Measurements from ENCODE around the gene AKR1E2.

AKR1E2 gene

DNA sequence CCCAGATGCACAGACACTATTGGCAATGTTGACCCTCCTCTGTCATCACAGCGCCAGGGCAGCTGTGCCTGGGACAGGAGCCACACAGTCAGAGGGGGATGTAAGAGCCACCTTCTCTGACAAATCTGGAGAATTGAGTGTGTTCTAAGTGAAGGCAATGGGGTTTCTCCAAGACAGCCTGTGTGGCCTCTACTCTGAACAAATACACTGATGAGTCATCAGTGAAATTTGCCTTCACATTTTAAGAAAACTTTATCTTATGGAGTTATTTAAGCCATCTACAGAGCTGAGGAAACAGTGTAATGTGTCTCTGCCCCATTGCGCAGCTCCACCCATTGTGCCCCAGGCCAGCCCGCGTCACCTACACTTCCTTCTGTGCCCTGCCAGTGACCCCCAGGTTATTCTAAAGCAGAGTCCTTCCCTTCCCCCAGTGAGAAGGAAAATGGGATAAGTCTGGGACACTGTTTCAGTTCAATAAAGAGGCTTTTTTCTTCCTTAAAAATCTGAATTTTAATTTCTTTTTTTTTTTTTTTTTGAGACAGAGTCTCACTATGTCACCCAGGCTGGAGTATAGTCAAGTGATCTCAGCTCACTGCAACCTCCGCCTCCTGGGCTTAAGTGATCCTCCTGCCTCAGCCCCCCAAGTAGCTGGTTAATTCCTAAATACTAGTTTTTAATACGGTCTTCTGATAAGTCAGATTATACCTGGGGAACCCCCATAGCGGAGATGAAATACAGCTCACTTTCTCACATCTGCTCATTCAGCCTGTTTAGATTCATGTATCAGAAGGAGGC, 21.8 kb downstream of the AKR1E2 start:
- no peak for DNase-seq

DNA sequence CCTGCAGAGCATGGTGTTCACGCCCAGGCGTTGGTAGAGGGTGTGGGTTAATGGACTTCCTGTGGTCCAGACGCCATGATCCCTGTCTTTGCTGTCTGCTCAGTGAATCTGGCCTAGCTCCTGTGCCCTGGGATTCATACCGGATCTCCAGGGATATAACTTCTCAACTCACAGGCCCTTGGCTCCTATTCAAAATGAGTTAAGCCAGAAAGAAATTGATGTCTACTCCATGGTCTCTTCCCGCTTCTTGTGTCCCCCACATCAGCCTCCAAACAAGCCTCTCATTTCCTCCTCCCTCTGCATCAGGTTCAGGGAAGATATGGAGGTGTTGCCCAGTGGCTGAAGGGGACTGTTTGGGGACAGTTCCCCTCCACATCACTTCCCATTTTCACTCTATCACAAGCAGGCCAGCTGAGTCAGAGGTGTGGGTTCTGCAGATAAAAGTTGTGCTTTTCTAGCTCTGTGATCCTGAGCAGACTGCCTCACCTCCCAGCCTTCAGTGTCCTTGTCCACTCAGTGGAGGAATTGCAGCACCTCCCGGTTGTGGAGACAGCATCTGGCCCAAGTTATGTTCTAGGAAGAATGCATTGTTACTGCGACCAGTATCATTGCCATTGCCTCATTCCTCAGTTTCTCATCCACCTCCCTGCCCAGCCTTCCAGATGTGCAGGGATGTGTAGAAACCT, 22.5 kb downstream of the AKR1E2 start:
- no peak for DNase-seq

DNA sequence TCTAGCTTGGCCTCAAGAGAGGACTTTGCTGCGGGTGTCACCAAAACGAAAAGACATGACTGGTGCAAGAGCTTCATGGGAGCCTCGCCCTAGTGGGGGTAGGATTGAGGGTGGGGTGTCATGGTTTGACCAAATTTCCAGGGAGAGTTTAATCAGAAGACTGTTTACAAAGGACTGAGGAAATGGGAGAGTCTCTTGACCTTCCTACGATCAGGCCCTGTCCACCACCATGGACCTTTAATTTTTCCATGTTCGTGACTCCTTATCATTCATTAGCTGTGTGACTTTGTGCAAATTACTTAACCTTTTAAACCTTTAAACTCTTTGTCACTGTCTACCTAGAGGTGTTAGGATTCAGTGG, 23.0 kb downstream of the AKR1E2 start:
- DNase-seq: no peak

DNA sequence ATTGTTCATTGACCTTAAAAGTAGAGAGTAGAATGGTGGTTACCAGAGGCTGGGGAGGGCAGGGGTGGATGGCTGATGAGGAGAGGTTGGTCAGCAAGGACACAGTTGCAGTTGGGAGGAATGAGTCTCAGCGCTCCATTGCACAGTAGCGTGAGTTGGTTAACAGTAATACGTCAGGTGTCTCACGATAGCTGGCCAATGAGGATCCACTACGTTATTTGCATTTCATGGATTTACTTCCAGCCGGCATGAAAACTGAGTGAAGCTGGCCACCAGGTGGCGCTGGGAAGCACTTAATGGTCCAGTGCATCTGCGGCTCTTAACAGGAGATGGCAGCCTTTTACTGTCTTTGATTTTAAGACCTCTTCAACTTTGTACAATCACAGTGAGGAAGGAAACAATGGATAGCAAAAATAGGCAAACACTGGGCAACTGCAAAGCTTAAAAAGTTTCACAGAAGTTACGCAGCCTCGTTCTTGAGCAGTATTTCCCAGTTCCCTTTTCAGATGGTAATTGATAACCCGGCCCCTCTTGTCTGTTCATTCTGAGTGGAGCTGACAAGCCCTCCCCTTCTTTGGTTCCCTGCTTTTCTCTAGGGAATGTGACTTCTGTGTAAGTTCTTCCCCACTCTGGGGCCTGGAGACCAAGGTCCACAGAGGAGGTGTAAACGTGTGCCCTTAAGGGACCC, 23.7 kb downstream of the AKR1E2 start:
- peak; percentile 65 to 86 (median 83) for DNase-seq

DNA sequence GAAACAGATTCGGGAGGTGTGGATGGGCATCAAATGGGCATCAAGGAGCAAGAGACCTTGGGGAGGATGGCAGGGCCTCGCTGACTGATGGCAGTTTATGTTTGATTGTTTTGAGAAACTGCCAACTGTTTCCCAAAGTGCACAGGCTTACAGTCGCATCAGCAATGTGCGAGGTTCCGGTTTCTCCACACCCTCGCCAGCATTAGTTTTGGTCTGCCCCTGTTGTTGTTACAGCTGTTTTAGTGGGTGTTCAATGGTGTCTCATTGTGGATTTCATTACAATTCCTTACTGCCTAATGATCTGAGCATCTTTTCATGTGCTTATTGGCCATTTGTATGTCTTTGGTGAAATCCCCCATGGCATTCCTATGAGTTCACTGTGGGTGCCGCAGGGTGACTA, 24.4 kb downstream of the AKR1E2 start:
- no peak for DNase-seq

DNA sequence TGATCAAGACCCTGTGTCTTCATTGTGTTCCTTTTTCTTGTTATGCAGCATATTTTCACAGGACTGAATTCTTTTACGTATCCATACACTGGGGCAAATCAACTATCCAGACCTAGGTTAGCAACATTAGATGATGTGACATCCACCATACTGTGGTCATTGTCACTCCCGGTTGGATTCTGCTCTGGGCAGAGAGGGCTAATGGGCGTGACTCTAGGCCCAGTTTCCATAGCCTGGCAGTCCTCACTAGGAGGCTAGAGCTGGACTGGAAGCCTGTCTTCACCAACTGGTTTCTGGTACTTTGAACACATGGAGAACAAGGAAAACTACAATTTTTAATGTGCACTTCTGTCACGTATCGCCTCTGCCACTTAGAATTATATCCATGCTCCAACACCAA, 25.2 kb downstream of the AKR1E2 start:
- no peak for DNase-seq

DNA sequence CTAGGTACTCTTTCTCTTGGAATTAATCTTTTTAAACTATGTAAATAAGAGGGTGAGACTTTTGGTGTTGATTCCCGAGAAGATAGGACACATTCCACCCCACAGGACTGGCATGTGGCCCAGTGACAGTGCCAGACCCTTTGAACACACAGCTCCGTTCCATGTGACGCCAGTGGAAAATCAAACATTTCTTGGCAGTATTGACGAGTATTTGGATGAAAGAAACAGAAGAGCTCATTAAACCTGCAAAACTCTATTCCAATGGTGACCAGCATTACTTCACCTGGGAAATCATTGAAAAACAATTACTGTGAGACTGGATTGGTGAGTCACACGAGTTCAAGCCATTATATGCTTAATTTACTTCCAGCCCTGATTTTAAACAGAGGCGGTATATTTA, 25.8 kb downstream of the AKR1E2 start:
- DNase-seq: no peak

DNA sequence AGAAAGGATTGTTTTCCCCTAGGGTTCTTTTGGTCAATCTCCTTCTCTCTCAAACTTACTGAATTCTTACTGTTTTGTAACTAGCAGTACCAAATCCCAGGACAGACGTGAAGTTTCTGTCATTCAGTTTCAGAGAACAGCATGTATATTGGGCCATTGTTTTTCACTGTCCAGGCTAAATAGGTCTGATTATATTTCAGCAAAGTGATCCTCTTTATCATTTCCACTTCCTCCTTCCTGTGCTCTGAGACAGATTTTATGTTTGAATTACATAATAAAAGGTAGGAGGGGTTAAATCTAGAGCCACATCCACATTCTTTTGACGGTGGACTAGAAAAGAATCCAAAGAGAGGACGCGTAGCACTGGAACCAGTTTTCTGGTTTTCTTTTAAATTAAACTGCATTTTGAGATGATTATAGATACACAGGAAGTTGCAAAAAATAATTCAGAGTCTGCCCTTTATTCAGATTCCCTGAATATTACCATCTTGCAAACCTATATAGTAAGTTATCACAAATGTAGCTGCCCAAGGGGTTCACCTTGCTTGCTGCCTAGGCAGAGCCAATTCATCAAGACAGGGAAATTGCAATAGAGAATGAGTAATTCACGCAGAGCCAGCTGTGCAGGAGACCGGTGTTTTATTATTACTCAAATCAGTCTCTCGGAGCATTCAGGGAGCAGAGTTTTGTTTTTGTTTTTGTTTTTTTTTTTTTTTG, 40.1 kb downstream of the AKR1E2 start:
- no peak for DNase-seq

DNA sequence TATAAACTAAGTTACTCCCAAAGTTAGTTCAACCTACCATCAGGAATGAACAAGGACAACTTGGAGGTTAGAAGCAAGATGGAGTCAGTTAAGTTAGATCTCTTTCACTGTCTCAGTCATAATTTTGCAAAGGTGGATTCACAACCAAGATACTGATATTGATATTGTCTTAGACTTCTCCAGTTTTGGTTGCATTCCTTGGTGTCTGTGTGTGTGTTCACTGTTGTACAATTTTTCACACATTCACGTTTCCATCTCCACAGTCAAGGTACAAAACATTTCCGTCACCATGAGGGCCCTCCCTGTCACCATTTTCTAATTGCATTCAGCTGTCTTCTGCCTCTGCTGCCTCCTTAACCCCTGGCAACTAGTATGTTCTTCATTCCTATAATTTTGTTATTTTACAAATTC, 41.1 kb downstream of the AKR1E2 start:
- DNase-seq: no peak

DNA sequence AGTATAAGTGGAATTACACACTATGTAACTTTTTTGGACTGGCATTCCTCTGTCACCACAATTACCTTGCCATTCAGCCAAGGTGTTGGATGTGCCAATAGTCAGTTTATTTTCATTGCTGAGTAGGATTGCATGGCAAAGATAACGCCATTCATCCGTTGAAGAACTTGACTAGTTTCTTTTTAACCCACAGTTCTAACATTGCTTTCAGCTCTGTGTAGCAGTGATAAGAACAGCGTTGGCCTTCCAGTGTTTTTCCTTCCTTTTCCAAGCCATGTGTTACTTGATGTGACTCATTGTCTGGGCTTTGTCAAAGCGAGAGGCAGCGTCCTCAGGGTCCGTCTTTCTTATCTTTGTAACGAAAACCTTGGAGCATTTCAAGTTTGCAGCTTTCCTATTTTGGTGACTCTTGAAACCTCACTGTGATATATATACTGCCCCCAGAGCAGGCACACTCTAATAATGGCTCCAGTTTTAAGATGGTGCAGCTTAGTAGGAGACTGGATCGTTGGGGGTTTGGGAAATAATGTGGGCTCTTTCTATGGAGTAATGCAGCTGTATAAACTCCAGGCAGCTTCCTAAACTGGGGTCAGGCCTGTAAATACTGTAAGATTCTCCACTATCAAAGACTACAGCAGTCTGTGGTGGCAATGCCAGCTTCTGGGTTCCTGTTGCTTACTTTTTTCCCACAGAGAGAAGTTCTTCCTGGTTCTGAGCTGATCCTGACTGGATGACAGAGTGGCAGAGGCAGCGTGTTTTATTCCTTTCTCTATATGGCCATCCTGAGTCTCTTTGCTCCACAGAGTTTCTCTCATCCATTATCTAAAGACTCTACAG, 41.7 kb downstream of the AKR1E2 start:
- no peak for DNase-seq

DNA sequence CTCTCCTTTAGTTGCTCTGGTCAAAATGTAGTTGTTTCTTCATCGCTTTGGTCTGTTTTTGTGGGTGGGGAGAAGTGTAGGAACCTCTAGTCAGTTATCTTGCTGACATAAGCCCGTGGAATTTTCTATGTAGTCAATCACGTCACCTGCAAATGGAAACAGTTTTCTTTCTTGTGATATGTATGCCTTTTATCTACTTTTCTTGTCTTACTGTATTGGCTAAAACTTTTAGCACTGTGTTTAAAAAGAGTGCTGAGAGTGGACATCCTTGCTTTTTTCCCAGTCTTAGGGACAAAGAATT, 42.3 kb downstream of the AKR1E2 start:
- DNase-seq: no peak

DNA sequence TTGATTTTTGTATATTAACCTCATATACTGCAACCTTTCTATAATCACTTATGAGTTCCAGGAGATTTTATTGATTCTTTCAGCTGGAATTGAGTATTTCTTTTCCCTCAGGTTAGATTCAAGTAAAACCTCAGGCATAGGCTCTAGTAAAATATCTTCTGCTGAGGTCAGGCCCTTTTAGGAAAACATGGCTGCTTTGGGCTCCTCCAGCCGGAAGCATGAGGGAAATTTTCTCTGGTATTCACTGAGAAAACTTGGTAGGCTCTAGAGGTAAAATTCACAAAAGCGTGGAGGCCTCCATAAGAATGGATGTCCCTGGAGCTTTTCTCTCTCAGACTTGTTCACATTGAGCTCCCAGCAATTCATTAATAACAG, 56.7 kb downstream of the AKR1E2 start:
- DNase-seq: no peak

DNA sequence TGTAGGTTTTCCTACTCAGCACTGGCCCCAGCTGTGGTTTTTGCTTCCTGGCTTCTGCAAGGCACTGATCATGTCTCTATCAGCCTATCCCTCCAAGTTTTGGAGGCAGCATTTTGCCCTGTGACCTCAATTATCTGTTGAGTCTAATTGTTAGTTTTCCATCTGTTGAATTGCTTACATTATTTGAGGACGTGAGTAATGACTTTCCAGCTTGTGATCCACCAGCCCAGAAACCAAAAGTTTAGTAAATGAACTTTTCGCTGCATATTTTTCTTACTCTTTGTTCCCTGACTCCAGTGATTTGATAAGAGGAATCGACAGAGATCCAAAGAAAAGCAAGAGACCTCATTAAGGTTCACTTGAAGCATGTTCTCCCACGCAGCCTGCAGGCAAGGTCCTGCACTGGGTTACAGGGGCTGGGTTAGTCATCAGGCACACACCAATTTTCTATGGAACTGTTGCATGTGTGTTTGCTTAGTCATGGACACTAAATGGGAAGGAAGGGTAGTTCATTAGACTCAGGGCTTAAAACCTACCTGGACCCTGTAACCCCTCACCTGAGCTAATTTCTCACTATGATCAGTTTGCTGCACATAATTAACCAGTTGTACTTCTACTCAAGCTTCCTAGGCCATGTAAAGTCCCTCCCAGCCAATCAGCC, 57.2 kb downstream of the AKR1E2 start:
- no peak for DNase-seq

DNA sequence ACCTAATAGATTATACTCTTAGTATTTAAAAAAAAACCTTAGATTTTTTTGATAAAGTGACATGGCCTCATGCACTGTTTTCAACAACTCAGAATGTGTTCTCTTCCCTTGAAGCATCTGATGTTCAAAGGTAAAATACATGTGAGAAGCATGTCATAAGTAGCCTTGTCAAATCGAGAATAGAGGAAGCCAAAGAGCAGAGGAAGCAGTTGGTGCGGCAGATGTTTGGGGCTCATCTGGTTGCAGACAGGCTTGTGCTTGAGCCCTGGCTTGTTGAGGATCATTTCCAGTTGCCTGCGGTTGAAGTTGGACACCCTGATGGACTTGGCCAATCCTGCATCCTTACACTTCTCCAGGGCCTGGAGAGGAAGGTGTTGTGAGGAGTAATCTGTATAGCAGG, 59.2 kb downstream of the AKR1E2 start:
- DNase-seq: no peak

DNA sequence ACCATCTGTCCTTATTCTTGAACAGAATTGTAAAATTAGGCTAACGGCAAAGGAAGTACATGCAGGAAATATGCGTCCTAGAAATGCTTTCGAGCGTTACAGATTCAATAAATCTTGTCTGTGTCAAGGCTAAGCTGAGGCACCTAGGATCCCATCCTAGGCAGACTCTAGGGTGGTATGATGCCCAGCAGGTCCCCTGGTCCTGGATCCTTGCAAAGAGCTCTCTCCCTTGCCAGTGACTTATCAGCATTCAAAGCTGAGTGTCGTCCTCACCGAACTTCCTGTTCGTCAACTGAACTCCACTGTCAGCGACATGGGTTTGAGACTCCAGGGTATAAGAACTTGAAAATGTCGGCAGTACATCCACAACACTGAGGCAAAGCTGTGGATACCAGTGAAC, 61.5 kb downstream of the AKR1E2 start:
- DNase-seq: no peak

DNA sequence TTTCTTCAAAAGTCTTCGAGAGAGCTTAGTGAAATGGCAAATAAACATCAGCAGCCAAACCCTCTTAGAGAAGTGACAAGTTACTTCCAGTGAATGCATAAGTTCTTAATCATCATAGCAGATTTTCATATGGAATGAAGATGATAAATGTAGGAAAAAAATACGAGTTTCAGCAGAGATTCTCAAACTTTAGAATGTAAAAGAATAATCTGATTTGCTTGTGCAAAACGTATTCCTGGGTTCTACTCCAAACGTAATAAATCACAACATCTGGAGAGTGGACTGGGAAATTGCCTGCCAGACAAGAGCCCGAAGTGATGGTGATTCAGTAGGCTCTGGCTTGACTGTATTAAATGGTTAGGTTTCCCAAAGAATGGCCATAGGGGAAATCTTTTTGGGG, 62.2 kb downstream of the AKR1E2 start:
- no peak for DNase-seq

DNA sequence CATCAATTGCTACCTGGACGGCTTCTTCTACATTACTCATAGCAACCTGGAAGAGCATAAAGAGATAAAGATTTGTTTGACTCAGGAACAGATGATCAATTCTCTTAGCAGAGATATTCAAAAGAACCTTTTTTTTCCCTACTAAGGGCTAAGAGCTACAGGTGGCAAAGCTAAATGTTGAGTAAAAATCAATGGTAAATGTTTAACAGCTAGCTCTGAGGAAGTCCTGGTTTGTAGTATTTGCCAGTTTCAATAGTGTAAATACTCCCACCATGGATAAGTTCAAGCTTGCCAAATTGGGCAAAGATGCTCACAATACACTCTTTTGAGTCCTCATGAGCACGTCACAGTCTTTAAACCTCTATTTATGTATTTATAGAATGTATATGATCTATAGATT, 64.0 kb downstream of the AKR1E2 start:
- DNase-seq: no peak

DNA sequence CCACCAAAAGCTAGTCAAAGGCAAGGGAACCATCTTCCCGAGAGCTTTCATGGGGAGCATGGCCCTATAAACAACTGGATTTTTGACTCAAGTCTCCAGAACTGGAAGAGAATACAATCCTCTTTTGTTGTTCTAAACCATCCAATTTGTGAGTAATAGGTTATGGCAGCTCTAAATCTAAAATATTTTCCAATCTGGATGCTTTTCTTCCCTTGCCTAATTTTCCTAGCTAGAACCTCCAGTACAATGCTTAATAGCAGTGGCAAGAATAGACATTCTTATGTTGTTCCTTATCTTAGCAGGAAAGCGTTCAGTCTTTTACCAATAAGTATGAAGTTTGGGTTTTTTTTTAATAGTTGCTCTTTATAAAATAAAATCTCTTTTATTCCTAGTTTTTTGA, 66.7 kb downstream of the AKR1E2 start:
- DNase-seq: no peak

DNA sequence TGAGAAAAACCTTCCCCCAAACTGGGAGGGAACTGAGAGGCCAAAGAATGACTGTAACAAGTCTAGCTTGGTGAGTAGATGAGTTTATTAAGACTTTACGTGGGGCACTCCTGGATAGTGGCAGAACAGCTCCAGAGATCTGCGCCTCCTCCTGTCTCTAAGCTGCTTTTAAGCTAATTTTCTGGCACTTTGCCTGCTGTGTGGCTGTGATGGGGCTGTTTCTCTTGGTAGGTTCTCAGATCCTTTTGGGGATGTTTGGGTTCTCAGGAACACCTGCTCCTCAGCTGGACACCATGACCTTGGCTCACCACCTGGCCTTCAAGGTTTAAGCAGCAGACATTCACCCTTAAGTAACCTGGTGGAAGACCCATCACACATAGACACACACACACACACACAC, 68.3 kb downstream of the AKR1E2 start:
- no peak for DNase-seq

Measured in NCI-H1417 (cell line).